HCT116 (cell line): ENCODE results near the gene ADAMTS14. TPM values are rescaled to one million over a fixed set of nuclear protein-coding genes. Genes with fewer than 3 reads are reported as not detected.

Source experiments
- ATAC-seq: fragments of 200-7000 bp; cut with Tn5 transposase; 2 replicates; pipeline ENCODE4 v1.9.1; 2020; ENCODE audit warnings: mild to moderate bottlenecking, moderate library complexity
- BruUV-seq: library from RNA; stranded (reverse); fragments of 400-500 nt; replicated peaks from 2 replicates; lab custom pipeline; 2021; lab: Mats Ljungman, UMichigan
- CTCF ChIA-PET: fragments of 300-600 bp; sonication (Branson Sonifier 250); formaldehyde crosslinking; loops from one replicate; lab custom pipeline; 2021; ENCODE audit warnings: antibody characterized with exemption; lab: Charles Lee
- POLR2A ChIA-PET: fragments of 300-600, 350-600 bp; sonication (Branson Sonifier 250); formaldehyde crosslinking; loops from one replicate; lab custom pipeline; 2021; ENCODE audit warnings: antibody characterized with exemption; lab: Charles Lee
- RAD21 ChIA-PET, 2 experiments: fragments of 300-600 bp; sonication (Branson Sonifier 250); formaldehyde crosslinking; loops; one replicate each; lab custom pipeline; 2023; ENCODE audit warnings: low total read pairs in 2 of 2; ENCODE audit not compliant: uncharacterized antibody in 2 of 2, unreplicated experiment in 2 of 2, low non-redundant PET in 1 of 2; lab: Charles Lee
- DNase-seq: peaks from one replicate; pipeline ENCODE4 v3.0.0-alpha.2; 2010; ENCODE audit warnings: low read depth, low spot score
- H2AFZ ChIP-seq: fragments of 200-600 bp; shearing (Covaris generic), sonication (generic); 2 replicates; pipeline ENCODE4 v1.6.1; 2017; ENCODE audit warnings: low read depth, mixed run types, mixed read lengths, antibody characterized with exemption, low read length; ENCODE audit not compliant: poor library complexity, severe bottlenecking
- H3K27ac ChIP-seq: 2 replicates; pipeline ENCODE4 v1.5.1; 2012; ENCODE audit warnings: low read depth, low read length
- H3K27me3 ChIP-seq: fragments of 200-600 bp; sonication (generic); 2 replicates; pipeline ENCODE4 v1.6.1; 2016; ENCODE audit warnings: mixed run types, low read length, mixed read lengths; ENCODE audit not compliant: insufficient read depth
- H3K36me3 ChIP-seq, 2 experiments: fragments of 200-500 bp in 1 of 2; fragments of 200-600 bp in 1 of 2; sonication (Bioruptor generic) in 1 of 2; sonication (generic) in 1 of 2; 2 replicates each; pipeline versions ENCODE4 v1.5.1 to v1.6.1; 2014 to 2016; ENCODE audit warnings: low read length in 2 of 2, inconsistent platforms in 1 of 2, mixed read lengths in 1 of 2, mixed run types in 1 of 2; ENCODE audit not compliant: insufficient read depth in 2 of 2, control insufficient read depth in 1 of 2
- H3K4me1 ChIP-seq, 2 experiments: fragments of 200-600 bp in 1 of 2; sonication (generic) in 1 of 2; 2 replicates each; pipeline versions ENCODE4 v1.5.1 to v1.6.1; 2012 to 2017; ENCODE audit warnings: low read length in 2 of 2, inconsistent platforms in 1 of 2, mild to moderate bottlenecking in 1 of 2, mixed read lengths in 1 of 2, mixed run types in 1 of 2, moderate library complexity in 1 of 2; ENCODE audit not compliant: insufficient read depth in 2 of 2, control insufficient read depth in 1 of 2
- H3K4me2 ChIP-seq: fragments of 200-600 bp; sonication (generic); 2 replicates; pipeline ENCODE4 v1.6.1; 2017; ENCODE audit warnings: mixed run types, low read length, mixed read lengths
- H3K4me3 ChIP-seq, 2 experiments: fragments of 200-600 bp in 1 of 2; sonication (generic) in 1 of 2; replicated peaks in 1 of 2; 2 replicates each; pipeline ENCODE4 v1.5.1; 2011 to 2016; ENCODE audit warnings: low read length in 2 of 2, control low read depth in 1 of 2, low read depth in 1 of 2, mild to moderate bottlenecking in 1 of 2, mixed read lengths in 1 of 2, mixed run types in 1 of 2
- H3K79me2 ChIP-seq: fragments of 200-600 bp; sonication (generic); 2 replicates; pipeline ENCODE4 v1.6.1; 2017; ENCODE audit warnings: mild to moderate bottlenecking, mixed run types, low read length, moderate library complexity, mixed read lengths; ENCODE audit not compliant: insufficient read depth
- H3K9ac ChIP-seq: fragments of 200-600 bp; sonication (generic); 2 replicates; pipeline ENCODE4 v1.6.1; 2016; ENCODE audit warnings: low read length, mixed read lengths
- H3K9me2 ChIP-seq: fragments of 200-600 bp; sonication (generic), shearing (Covaris generic); 2 replicates; pipeline ENCODE4 v1.6.1; 2017; ENCODE audit warnings: mixed run types, mild to moderate bottlenecking, moderate library complexity; ENCODE audit not compliant: insufficient read depth
- H3K9me3 ChIP-seq, 2 experiments: fragments of 200-500 bp in 1 of 2; fragments of 200-600 bp in 1 of 2; sonication (Bioruptor generic) in 1 of 2; sonication (generic) in 1 of 2; 2 replicates each; pipeline ENCODE4 v1.6.1; 2014 to 2017; ENCODE audit warnings: low read length in 2 of 2, mixed read lengths in 2 of 2, inconsistent platforms in 1 of 2, low read depth in 1 of 2, mild to moderate bottlenecking in 1 of 2, mixed run types in 1 of 2, moderate library complexity in 1 of 2; ENCODE audit not compliant: control insufficient read depth in 1 of 2, insufficient read depth in 1 of 2
- H4K20me1 ChIP-seq: fragments of 200-600 bp; sonication (generic), shearing (Covaris generic); 2 replicates; pipeline ENCODE4 v1.6.1; 2017; ENCODE audit warnings: mixed run types, mild to moderate bottlenecking, moderate library complexity; ENCODE audit not compliant: insufficient read depth
- ATF3 ChIP-seq: IDR thresholded peaks from 2 replicates; pipeline ENCODE4 v1.6.1; 2012
- CBX3 ChIP-seq: IDR thresholded peaks from 2 replicates; pipeline ENCODE4 v1.6.1; 2012; ENCODE audit warnings: low read depth
- CEBPB ChIP-seq: IDR thresholded peaks from 2 replicates; pipeline ENCODE4 v1.6.1; 2012; ENCODE audit warnings: low read depth
- CTCF ChIP-seq, 3 experiments: fragments of 200-600 bp in 1 of 3; sonication (generic) in 1 of 3; IDR thresholded peaks in 2 of 3; conservative IDR thresholded peaks in 1 of 3; 2 replicates each; pipeline ENCODE4 v1.5.1; 2012 to 2017; ENCODE audit warnings: low read depth in 2 of 3, low read length in 2 of 3, antibody characterized with exemption in 1 of 3, borderline replicate concordance in 1 of 3, control low read depth in 1 of 3, mild to moderate bottlenecking in 1 of 3, mixed read lengths in 1 of 3, mixed run types in 1 of 3, moderate library complexity in 1 of 3; ENCODE audit not compliant: insufficient read depth in 1 of 3
- ELF1 ChIP-seq: IDR thresholded peaks from 2 replicates; pipeline ENCODE4 v1.6.1; 2012; ENCODE audit warnings: low read depth, borderline replicate concordance
- EZH2 ChIP-seq: fragments of 200-600 bp; sonication (generic); IDR thresholded peaks from 2 replicates; pipeline ENCODE4 v1.6.1; 2017; ENCODE audit warnings: antibody characterized with exemption, mixed run types
- EZH2phosphoT487 ChIP-seq: fragments of 200-600 bp; IDR thresholded peaks from 2 replicates; pipeline ENCODE4 v1.6.1; 2018; ENCODE audit warnings: antibody characterized with exemption, borderline replicate concordance
- JUND ChIP-seq: IDR thresholded peaks from 2 replicates; pipeline ENCODE4 v1.6.1; 2012
- POLR2A ChIP-seq: IDR thresholded peaks from 2 replicates; pipeline ENCODE4 v1.7.0; 2011; ENCODE audit warnings: borderline replicate concordance; ENCODE audit not compliant: insufficient read depth, insufficient read length; ENCODE audit errors: extremely low read depth
- POLR2AphosphoS5 ChIP-seq: IDR thresholded peaks from 2 replicates; pipeline ENCODE4 v1.6.1; 2011; ENCODE audit warnings: mild to moderate bottlenecking, low read depth, low read length, moderate library complexity
- RAD21 ChIP-seq: IDR thresholded peaks from 2 replicates; pipeline ENCODE4 v1.6.1; 2012; ENCODE audit warnings: low read depth, mild to moderate bottlenecking
- SIN3A ChIP-seq: IDR thresholded peaks from 2 replicates; pipeline ENCODE4 v1.6.1; 2012; ENCODE audit warnings: low read depth
- SP1 ChIP-seq: IDR thresholded peaks from 2 replicates; pipeline ENCODE4 v1.6.1; 2012; ENCODE audit warnings: low read depth
- SRF ChIP-seq: IDR thresholded peaks from 2 replicates; pipeline ENCODE4 v1.6.1; 2012; ENCODE audit warnings: low read depth
- TCF7L2 ChIP-seq: IDR thresholded peaks from 2 replicates; pipeline ENCODE4 v1.7.0; 2011; ENCODE audit warnings: borderline replicate concordance, inconsistent platforms; ENCODE audit not compliant: insufficient read depth, insufficient read length; ENCODE audit errors: extremely low read depth
- YY1 ChIP-seq: IDR thresholded peaks from 2 replicates; pipeline ENCODE4 v1.6.1; 2011; ENCODE audit warnings: low read length, low read depth, moderate library complexity, mild to moderate bottlenecking; ENCODE audit not compliant: insufficient replicate concordance; ENCODE audit errors: extremely low read depth
- ZBTB33 ChIP-seq: IDR thresholded peaks from 2 replicates; pipeline ENCODE4 v1.6.1; 2011; ENCODE audit warnings: mild to moderate bottlenecking, low read length, moderate library complexity; ENCODE audit not compliant: insufficient replicate concordance; ENCODE audit errors: extremely low read depth
- ZFX ChIP-seq: fragments of 450-650 bp; IDR thresholded peaks from 2 replicates; pipeline ENCODE4 v1.6.1; 2017
- intact Hi-C: fragments of 100-400 bp; cut with micrococcal nuclease; formaldehyde crosslinking; loops from 2 replicates; pipeline ENCODE4 v1.10.0; 2022
- total RNA-seq: library from RNA; stranded (reverse); gene quantifications from one replicate; pipeline ENCODE4 v1.2.1, GENCODE V29; 2021; ENCODE audit not compliant: unreplicated experiment

The ADAMTS14 gene
- total RNA-seq, 1 experiment from 2014 or later, result 13.2 TPM

DNA sequence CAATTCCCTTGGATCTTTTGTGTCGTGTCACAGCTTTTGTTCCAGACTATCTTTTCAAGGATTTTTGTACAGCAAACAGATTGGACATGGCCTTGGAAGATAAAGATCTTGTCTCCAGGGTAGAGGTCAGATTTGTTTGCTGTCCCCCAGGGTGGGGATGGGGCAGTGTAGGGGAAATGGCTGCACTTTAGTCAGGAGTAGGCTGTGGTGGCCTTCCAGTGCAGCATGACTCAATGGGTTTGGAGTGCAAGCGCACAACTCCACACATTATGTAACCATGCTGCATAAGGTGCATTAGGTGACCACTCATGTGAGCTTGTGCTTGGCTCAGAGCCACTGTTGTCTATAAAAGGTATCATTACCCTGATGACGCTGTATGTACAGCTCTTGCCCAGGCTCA is 23.9 kb upstream of the ADAMTS14 start:
- intact Hi-C loops, result no loop called here
- BruUV-seq, result no TSS peak
- peaks cover 0 to 25% of the 10 kb centered on the region in 2 experiments; a peak in 2 of 4 replicates for H3K4me1 ChIP-seq
- H3K9me3 ChIP-seq, result peaks cover 3 to 37% of the 10 kb centered on the region in 2 experiments; a peak in 2 of 4 replicates
- ChIA-PET RAD21 (no interaction called here), POLR2A (no interaction called here), CTCF (no interaction called here)
- H3K79me2 ChIP-seq, result no peaks in the 10 kb centered on the region
- H2AFZ ChIP-seq, result no peak overlapping the region
- peak; percentile 94 for TF ChIP-seq CBX3
- TF ChIP-seq POLR2A, result no peak
- H4K20me1 ChIP-seq, result no peaks in the 10 kb centered on the region
- no peak overlapping the region for H3K4me3 ChIP-seq
- no peak overlapping the region for H3K4me2 ChIP-seq
- H3K9me2 ChIP-seq, result no peaks in the 10 kb centered on the region
- peak; percentile 40 for DNase-seq
- no peak overlapping the region for H3K9ac ChIP-seq
- H3K27ac ChIP-seq, result no peak overlapping the region
- H3K27me3 ChIP-seq, result no peaks in the 10 kb centered on the region
- no peak for ATAC-seq
- 0 out of 4 replicates have a peak, but pooled peaks cover 0 to 4% of the 10 kb centered on the region in 2 experiments for H3K36me3 ChIP-seq

DNA sequence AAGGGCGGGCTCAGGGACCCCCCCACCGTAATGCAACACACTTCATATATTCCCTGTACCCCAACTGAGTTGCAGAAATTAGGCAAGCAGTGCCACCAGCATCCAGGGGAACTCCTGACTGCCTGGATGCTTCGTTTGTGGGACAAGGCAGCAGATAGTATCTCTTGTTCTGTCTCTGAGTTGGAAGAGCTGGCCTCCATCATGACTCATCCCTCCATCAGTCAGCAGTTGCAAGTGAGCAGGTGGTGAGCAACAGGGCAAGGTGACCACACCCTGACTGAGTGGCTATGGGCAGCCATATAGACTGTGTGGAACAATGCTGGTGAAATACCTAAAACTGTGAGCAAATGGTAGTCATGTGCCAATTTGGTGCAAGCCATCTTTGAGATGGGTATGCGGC is 22.8 kb upstream of the ADAMTS14 start:
- ATAC-seq (peak; percentile 87), DNase-seq (no peak)
- H3K36me3 ChIP-seq, result 0 out of 4 replicates have a peak, but pooled peaks cover 0 to 4% of the 10 kb centered on the region in 2 experiments
- no peak overlapping the region for H3K27ac ChIP-seq
- H3K27me3 ChIP-seq, result no peaks in the 10 kb centered on the region
- no peaks in the 10 kb centered on the region for H3K79me2 ChIP-seq
- H3K4me3 ChIP-seq, result peak overlapping the region in 1 of 2 experiments; percentile 28; a peak in 1 of 4 replicates
- ChIA-PET CTCF (no interaction called here), RAD21 (no interaction called here), POLR2A (no interaction called here)
- no peaks in the 10 kb centered on the region for H3K9me2 ChIP-seq
- intact Hi-C loops, result no loop called here
- peak overlapping the region; percentile 57 for H3K4me2 ChIP-seq
- H2AFZ ChIP-seq, result no peak overlapping the region
- peaks cover 0 to 27% of the 10 kb centered on the region in 2 experiments; a peak in 2 of 4 replicates for H3K4me1 ChIP-seq
- no peaks in the 10 kb centered on the region for H4K20me1 ChIP-seq
- BruUV-seq, result no TSS peak
- H3K9me3 ChIP-seq, result peaks cover 3 to 37% of the 10 kb centered on the region in 2 experiments; a peak in 2 of 4 replicates
- H3K9ac ChIP-seq, result no peak overlapping the region
- TF ChIP-seq CEBPB (no peak), SP1 (peak; percentile 62), ATF3 (no peak), ZBTB33 (no peak), CTCF (IDR thresholded peaks at IDR 0.05 in 2 of 3, conservative IDR thresholded peaks at IDR 0.05 in 1 of 3; ENCODE audit: borderline replicate concordance in 1 of 3, insufficient read depth in 1 of 3, low read depth in 2 of 3, low read length in 2 of 3) (no peak), CBX3 (peak; percentile 64; the same call in 1 of the 2 replicates), ELF1 (no peak), EZH2phosphoT487 (no peak), POLR2AphosphoS5 (no peak), SIN3A (no peak), TCF7L2 (no peak), JUND (peak; percentile 76), ZFX (no peak), EZH2 (no peak), YY1 (peak; percentile 33), RAD21 (no peak), SRF (no peak), POLR2A (no peak)
